ENCODE measurements around the gene DLGAP1.

GRCh38 chr18:3634250-3634939 lies 820.7 kb downstream of the DLGAP1 start:
- TF ChIP-seq, protein P1, sequence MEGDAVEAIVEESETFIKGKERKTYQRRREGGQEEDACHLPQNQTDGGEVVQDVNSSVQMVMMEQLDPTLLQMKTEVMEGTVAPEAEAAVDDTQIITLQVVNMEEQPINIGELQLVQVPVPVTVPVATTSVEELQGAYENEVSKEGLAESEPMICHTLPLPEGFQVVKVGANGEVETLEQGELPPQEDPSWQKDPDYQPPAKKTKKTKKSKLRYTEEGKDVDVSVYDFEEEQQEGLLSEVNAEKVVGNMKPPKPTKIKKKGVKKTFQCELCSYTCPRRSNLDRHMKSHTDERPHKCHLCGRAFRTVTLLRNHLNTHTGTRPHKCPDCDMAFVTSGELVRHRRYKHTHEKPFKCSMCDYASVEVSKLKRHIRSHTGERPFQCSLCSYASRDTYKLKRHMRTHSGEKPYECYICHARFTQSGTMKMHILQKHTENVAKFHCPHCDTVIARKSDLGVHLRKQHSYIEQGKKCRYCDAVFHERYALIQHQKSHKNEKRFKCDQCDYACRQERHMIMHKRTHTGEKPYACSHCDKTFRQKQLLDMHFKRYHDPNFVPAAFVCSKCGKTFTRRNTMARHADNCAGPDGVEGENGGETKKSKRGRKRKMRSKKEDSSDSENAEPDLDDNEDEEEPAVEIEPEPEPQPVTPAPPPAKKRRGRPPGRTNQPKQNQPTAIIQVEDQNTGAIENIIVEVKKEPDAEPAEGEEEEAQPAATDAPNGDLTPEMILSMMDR (IDR thresholded peaks at IDR 0.05) = no peak
- no peak for TF ChIP-seq EZH2 (IDR thresholded peaks at IDR 0.05)
